Measurements from ENCODE around the gene LDB2.
A peak's percentile ranks its signal among the peaks of the same experiment; 100 is the strongest.
"Not testable (repeated sequence)": the region's sequence is repeated elsewhere in the genome, so short reads cannot be mapped to it uniquely, and the experiment has no call there.

The LDB2 gene

GRCh38 chr4:16596267-16596666, 302.2 kb downstream of the LDB2 start:
- DNase-seq (ENCODE audit: low read depth), result no peak

- DNase-seq (ENCODE audit: low read depth), result no peak
These were observed 304.3 kb downstream of the LDB2 start for GRCh38 chr4:16594128-16594527.

GRCh38 chr4:16593386-16593785, 305.1 kb downstream of the LDB2 start:
- DNase-seq (ENCODE audit: low read depth), result no peak

GRCh38 chr4:16591272-16591826, 307.1 kb downstream of the LDB2 start:
- no peak for DNase-seq (ENCODE audit: low read depth)

GRCh38 chr4:16590797-16591196, 307.6 kb downstream of the LDB2 start:
- no peak for DNase-seq (ENCODE audit: low read depth)

DNA sequence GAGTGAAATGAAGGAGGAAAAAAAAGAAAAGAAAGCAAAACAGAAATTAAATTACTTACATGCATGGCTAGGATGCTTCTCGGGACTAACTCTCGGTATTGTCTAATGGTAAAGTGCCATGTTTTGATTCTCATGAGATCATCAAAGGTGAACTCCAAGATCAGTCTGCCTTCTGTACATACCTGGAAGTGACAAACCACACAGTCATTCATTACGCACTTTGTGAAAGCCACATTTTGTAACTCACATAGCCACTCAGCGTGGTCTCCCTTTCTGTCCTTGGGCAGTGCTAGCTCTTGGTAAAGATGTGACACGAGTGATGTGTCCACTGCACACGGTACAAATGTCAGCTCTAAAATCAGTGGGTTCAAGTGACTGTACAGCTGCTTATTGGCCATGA, 309.8 kb downstream of the LDB2 start:
- no peak for DNase-seq (ENCODE audit: low read depth)

DNA sequence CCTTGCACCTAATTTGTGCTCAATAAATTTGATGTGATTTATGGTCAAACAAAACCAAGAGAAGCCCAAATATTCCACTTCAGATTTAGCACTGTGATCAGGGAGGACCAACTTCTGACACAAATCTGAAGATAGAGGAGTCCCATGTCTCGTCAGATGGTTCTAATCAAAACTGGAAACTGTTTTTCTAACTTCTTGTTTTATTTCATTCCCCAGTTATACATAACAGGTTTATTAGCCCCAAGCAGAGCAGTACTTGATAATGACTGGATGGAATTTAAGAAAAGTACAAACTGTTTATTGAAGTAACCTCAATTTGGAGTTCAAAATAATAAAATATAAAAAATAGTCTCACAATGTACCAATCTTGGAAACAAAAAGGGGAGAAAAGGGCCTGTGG, 310.3 kb downstream of the LDB2 start:
- no peak for DNase-seq (ENCODE audit: low read depth)

DNA sequence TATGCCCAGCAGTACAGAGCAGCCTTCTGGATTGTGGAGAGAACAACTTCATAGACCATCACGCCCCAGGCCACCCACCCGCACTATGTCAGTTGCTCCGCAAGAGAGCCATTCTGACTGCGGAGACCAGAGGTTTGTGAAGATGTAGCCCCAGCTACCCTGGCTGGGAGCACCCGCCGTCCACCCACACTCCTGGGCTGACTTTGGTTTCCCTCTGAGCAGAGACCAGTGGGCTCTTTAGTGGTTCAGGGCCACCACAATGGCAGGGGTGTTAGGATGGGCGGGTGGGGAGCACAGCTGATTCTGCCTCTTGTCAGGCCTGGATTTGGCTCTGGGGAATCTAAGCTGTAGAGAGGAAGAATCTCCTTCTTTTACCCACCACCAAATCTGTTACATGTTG, 313.4 kb downstream of the LDB2 start:
- no peak for DNase-seq (ENCODE audit: low read depth)

DNA sequence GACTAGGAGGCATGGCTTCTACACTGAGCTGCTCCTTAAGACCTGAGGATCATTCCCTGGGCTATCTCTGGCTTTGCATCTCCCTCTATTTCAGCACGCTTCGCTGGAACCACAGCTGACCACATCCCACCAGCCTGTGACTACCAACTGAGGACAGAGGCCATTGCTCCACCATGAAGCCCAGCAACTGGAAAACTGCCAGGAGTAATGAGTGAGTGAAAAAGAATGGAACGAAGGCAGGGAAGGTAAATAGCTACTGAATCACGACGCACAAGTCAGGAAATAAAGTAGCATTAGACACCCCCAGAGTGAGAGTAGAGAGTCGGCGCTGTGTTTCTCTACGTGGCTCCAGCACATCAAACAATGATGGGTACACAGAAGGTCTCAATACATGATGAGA, 314.7 kb downstream of the LDB2 start:
- DNase-seq (ENCODE audit: low read depth), result no peak

GRCh38 chr4:16582526-16582925, 315.9 kb downstream of the LDB2 start:
- no peak for DNase-seq (ENCODE audit: low read depth)

DNA sequence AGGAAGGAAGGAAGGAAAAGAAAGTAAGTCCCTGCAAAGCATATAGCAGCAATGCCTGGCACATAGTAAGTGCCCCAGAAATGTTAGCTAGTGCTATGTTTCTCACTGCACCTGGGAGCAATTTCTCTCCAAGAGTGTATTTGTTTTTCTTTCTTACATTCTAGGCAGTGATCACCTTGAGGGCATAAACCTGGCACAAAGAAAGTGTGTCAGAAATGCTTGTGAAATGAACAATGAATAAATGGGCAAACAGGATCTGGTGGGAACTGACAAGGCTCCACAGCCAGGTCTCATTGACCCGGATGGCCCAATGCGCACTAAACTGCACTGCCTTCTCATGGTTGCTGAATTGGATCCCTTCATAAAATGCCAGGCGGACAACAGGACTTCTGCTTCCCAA, 316.4 kb downstream of the LDB2 start:
- no peak for DNase-seq (ENCODE audit: low read depth)

DNA sequence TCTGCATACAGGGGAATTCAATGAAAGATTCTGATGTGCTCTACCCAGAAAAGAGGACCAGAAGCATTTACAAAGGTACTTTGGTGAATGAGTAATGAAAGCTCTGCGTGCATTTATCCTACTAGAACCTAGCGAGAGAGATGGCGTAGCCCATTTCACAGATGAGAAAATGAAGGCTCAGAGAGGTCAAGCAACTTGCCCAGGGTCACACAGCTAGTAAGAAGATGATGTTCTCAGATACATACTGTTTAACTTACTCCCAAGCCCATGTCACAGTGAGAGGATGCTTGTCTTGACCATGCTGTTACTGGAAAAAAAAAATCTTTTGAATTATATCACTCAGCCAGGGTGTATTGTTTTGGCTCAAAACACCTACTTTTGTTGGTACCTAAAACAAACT, 317.3 kb downstream of the LDB2 start:
- no peak for DNase-seq (ENCODE audit: low read depth)

GRCh38 chr4:16580514-16580913, 317.9 kb downstream of the LDB2 start:
- DNase-seq (ENCODE audit: low read depth), result no peak

DNA sequence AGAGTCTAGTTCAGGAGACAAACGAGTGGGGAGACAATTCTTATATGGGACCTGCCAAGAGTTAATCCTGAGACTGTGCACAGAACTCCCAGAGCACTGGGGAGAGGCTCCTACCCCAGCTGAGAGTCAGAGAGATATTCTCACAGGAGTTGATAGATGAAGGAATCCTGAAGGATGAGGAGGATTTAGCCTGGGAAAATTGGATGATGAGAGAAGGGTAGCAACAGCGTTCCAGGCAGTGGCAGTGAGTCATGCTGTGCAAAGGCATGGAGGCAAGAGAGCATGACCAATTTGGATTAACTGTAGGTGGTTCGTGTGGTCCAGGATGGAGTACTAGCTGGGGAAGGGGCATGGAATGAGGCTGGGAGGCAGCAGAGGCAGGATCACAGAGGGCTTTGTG, 318.6 kb downstream of the LDB2 start:
- peak; percentile 21 for DNase-seq (ENCODE audit: low read depth)

DNA sequence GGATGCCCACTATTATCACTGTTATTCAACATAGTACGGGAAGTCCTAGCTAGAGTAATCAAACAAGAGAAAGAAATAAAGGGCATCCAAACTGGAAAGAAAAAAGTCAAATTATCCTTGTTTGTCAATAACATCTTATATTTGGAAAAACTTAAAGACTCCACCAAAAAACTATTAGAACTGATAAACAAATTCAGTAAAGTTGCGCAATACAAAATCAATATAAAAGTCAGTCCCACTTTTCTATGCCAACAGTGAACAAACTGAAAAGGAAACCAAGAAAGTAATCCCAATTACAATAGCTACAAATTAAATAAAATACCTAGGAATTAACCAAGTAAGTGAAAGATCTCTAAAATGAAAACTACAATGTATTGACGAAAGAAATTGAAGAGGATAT, 321.3 kb downstream of the LDB2 start:
- DNase-seq (ENCODE audit: low read depth), result no peak

DNA sequence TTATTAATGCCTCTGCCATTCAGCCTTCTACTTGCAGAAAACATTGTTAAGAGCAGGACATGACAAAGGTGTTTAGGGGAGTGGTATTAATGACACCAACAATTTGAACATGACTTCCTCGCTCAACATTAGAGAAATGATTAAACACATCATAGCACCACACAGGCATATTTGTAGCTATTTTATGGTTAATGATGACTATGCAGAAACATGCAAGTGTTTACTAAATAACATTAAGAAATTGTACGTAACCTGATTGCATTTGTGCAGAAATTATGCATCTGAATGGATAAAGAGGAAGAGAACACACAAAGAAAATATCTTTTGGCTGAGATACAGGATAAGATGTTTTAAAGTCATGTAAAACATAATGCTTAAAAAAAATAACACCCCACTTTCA, 323.5 kb downstream of the LDB2 start:
- no peak for DNase-seq (ENCODE audit: low read depth)

DNA sequence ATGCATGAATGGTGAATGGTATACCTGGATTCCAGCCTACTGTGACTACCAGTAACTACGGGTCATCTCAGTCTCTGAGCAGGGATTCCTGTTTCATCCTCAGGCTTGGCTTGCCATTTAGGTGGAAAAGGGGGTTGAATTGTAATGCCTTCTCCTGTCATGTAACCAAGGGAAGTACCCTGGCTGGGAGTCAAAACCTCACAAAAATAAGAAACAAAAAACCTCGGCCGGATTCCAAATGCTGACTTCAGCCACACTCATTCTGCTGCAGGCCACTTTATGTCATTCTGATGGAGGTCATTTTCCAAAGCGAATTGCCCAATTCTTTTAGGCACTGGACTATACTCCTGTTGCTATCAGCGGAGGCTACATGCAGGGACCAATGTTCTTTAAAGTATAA, 324.7 kb downstream of the LDB2 start:
- peak; percentile 79 for DNase-seq (ENCODE audit: low read depth)

GRCh38 chr4:16573206-16573605, 325.2 kb downstream of the LDB2 start:
- peak; percentile 52 for DNase-seq (ENCODE audit: low read depth)

- no peak for DNase-seq (ENCODE audit: low read depth)
These were observed 325.8 kb downstream of the LDB2 start for GRCh38 chr4:16572631-16573030.

DNA sequence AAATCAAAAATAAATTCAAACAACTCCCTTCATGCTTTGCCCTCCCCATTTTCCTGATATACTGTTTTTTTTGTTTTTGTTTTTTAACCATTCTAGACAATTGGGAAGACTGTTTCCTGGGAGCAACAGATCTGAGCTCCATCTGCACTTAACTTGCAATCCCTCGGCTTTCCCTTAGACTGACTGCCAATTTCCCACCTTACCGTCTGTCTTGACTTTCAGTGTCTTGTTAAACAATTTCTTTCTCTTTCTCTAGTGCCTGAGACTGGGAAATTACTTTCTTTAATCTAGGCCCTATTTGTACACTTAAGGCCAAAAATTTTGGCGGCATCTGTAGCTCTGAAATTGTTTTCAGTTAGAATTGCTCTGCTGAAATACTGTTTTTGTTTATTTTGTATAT, 326.3 kb downstream of the LDB2 start:
- no peak for DNase-seq (ENCODE audit: low read depth)

- DNase-seq (ENCODE audit: low read depth), result no peak
These were observed 328.7 kb downstream of the LDB2 start for GRCh38 chr4:16569790-16570189.

DNA sequence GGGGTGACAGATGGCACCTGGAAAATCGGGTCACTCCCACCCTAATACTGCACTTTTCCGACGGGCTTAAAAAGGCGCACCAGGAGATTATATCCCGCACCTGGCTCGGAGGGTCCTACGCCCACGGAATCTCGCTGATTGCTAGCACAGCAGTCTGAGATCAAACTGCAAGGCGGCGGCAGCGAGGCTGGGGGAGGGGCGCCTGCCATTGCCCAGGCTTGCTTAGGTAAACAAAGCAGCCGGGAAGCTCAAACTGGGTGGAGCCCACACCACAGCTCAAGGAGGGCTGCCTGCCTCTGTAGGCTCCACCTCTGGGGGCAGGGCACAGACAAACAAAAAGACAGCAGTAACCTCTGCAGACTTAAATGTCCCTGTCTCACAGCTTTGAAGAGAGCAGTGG, 341.1 kb downstream of the LDB2 start:
- DNase-seq (ENCODE audit: low read depth), result not testable (repeated sequence)

DNA sequence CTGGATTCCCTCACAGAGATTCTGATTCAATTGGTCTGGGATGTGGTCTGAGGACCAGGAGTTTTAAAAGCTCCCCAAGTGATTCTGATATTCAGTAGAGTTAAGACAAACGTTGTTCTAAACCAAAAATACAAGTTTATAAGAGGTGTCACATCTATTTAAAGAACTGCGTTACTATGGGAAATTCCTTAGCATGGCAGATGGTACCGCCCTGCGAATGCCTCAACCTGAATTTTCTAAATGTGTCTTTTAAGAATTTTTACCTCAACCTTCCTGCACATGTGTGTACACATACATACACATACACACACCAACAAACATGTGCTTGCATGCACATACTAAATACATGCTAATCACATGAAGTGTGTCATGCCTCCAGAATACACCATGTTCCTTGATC, 343.3 kb downstream of the LDB2 start:
- DNase-seq (ENCODE audit: low read depth), result no peak

DNA sequence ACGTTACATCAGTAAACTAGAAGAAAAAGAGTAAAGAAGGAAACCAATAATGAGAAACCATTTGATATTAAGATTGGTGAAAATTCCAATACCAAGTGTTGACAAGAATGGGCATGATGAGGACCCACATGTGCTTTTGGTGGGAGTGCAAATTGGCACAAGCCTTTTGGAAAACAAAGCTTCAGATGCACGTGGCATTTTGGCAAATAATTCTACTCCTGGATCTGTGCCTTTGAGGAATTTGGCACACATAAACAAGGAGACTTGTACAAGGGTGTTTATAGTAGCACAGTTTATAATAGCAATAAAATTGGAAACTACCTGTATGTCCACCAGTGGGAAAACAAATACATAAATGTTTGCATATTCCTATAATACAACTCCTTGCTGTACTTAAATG, 347.9 kb downstream of the LDB2 start:
- no peak for DNase-seq (ENCODE audit: low read depth)

DNA sequence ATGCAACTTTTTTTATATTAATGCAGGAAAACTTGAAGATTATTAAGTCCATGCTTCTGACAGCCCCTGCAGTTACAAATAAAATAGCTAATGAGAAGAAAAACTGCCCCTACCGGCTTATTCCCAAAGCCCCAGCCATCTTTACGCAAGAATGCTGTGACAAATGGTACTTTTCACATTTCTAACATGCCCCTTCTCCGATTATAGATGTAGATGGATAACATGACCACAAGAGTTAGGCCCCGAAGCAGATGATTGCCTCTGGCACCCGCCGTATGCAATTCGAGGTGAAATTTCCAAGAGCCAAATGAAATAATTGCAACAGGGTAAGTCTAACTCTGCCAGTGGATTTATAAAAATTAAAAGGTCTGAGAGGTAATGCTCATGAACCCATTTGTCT, 352.8 kb downstream of the LDB2 start:
- DNase-seq (ENCODE audit: low read depth), result no peak
